Measurements from ENCODE around the gene EID3. TPM values are rescaled to one million over a fixed set of nuclear protein-coding genes. Genes with fewer than 3 reads are reported as not detected.
A peak's percentile ranks its signal among the peaks of the same experiment; 100 is the strongest.
"Not testable (repeated sequence)": the region's sequence is repeated elsewhere in the genome, so short reads cannot be mapped to it uniquely, and the experiment has no call there.

The EID3 gene
- total RNA-seq, 1 experiment from 2014 or later, result 2.7 TPM

- H4K20me1 ChIP-seq (ENCODE audit: insufficient read depth, low read depth, low read length), result no peaks in the 10 kb centered on the region
- no peak for DNase-seq
- no peaks in the 10 kb centered on the region for H3K9me3 ChIP-seq (ENCODE audit: low read length)
- no peak overlapping the region for H3K4me3 ChIP-seq (ENCODE audit: low read length)
- H3K4me2 ChIP-seq (ENCODE audit: low read depth, low read length, poor library complexity, severe bottlenecking), result no peak overlapping the region
- no peak overlapping the region for H2AFZ ChIP-seq (ENCODE audit: low read length)
- H3K4me1 ChIP-seq (ENCODE audit: low read length), result no peaks in the 10 kb centered on the region
- H3K9me2 ChIP-seq (replicated peaks; ENCODE audit: insufficient read depth, low read length), result no peaks in the 10 kb centered on the region
- peaks cover 29% of the 10 kb centered on the region for H3K79me2 ChIP-seq (ENCODE audit: low read length)
- peaks cover 62% of the 10 kb centered on the region for H3K36me3 ChIP-seq (ENCODE audit: insufficient read depth, low read length)
- H3K27ac ChIP-seq (ENCODE audit: low read length), result no peak overlapping the region
- H3K9ac ChIP-seq (ENCODE audit: low read length), result no peak overlapping the region
- H3K27me3 ChIP-seq (ENCODE audit: low read length), result no peaks in the 10 kb centered on the region
Measured at GRCh38 chr12:104320627-104321024, 17.1 kb downstream of the EID3 start.

- Histone ChIP-seq H3K9ac (ENCODE audit: low read length) (no peak overlapping the region), H3K4me3 (ENCODE audit: low read length) (no peak overlapping the region), H3K9me3 (ENCODE audit: low read length) (no peaks in the 10 kb centered on the region), H2AFZ (ENCODE audit: low read length) (no peak overlapping the region), H3K27me3 (ENCODE audit: low read length) (no peaks in the 10 kb centered on the region), H3K36me3 (ENCODE audit: insufficient read depth, low read length) (peaks cover 56% of the 10 kb centered on the region), H3K4me1 (ENCODE audit: low read length) (no peaks in the 10 kb centered on the region), H3K27ac (ENCODE audit: low read length) (no peak overlapping the region), H4K20me1 (ENCODE audit: insufficient read depth, low read depth, low read length) (no peaks in the 10 kb centered on the region), H3K9me2 (replicated peaks; ENCODE audit: insufficient read depth, low read length) (no peaks in the 10 kb centered on the region), H3K79me2 (ENCODE audit: low read length) (peaks cover 24% of the 10 kb centered on the region), H3K4me2 (ENCODE audit: low read depth, low read length, poor library complexity, severe bottlenecking) (no peak overlapping the region)
- no peak for DNase-seq
Measured at GRCh38 chr12:104321949-104322348, 18.4 kb downstream of the EID3 start.

GRCh38 chr12:104322533-104322932 lies 19.0 kb downstream of the EID3 start:
- not testable (repeated sequence) for H3K27ac ChIP-seq (ENCODE audit: low read length); H3K9me2 ChIP-seq (replicated peaks; ENCODE audit: insufficient read depth, low read length); H4K20me1 ChIP-seq (ENCODE audit: insufficient read depth, low read depth, low read length); H3K27me3 ChIP-seq (ENCODE audit: low read length); DNase-seq; H2AFZ ChIP-seq (ENCODE audit: low read length); H3K9ac ChIP-seq (ENCODE audit: low read length); H3K4me2 ChIP-seq (ENCODE audit: low read depth, low read length, poor library complexity, severe bottlenecking); H3K4me1 ChIP-seq (ENCODE audit: low read length); H3K4me3 ChIP-seq (ENCODE audit: low read length); H3K9me3 ChIP-seq (ENCODE audit: low read length)
- peaks cover 23% of the 10 kb centered on the region for H3K79me2 ChIP-seq (ENCODE audit: low read length)
- H3K36me3 ChIP-seq (ENCODE audit: insufficient read depth, low read length), result peaks cover 61% of the 10 kb centered on the region

- Histone ChIP-seq H3K36me3 (ENCODE audit: insufficient read depth, low read length) (peaks cover 55% of the 10 kb centered on the region), H3K27me3 (ENCODE audit: low read length) (no peaks in the 10 kb centered on the region), H3K9me3 (ENCODE audit: low read length) (no peaks in the 10 kb centered on the region), H2AFZ (ENCODE audit: low read length) (no peak overlapping the region), H3K9me2 (replicated peaks; ENCODE audit: insufficient read depth, low read length) (no peaks in the 10 kb centered on the region), H3K4me2 (ENCODE audit: low read depth, low read length, poor library complexity, severe bottlenecking) (no peak overlapping the region), H3K4me1 (ENCODE audit: low read length) (peaks cover 8% of the 10 kb centered on the region), H3K4me3 (ENCODE audit: low read length) (no peak overlapping the region), H3K27ac (ENCODE audit: low read length) (no peak overlapping the region), H3K9ac (ENCODE audit: low read length) (no peak overlapping the region), H3K79me2 (ENCODE audit: low read length) (peaks cover 17% of the 10 kb centered on the region), H4K20me1 (ENCODE audit: insufficient read depth, low read depth, low read length) (no peaks in the 10 kb centered on the region)
- no peak for DNase-seq
Measured at GRCh38 chr12:104323899-104324298, 20.4 kb downstream of the EID3 start.

- not testable (repeated sequence) for H3K27ac ChIP-seq (ENCODE audit: low read length); H3K9me3 ChIP-seq (ENCODE audit: low read length); H3K4me3 ChIP-seq (ENCODE audit: low read length); H3K27me3 ChIP-seq (ENCODE audit: low read length); H4K20me1 ChIP-seq (ENCODE audit: insufficient read depth, low read depth, low read length); H3K9me2 ChIP-seq (replicated peaks; ENCODE audit: insufficient read depth, low read length); H2AFZ ChIP-seq (ENCODE audit: low read length); H3K9ac ChIP-seq (ENCODE audit: low read length); DNase-seq; H3K4me2 ChIP-seq (ENCODE audit: low read depth, low read length, poor library complexity, severe bottlenecking)
- peaks cover 17% of the 10 kb centered on the region for H3K79me2 ChIP-seq (ENCODE audit: low read length)
- H3K36me3 ChIP-seq (ENCODE audit: insufficient read depth, low read length), result peaks cover 44% of the 10 kb centered on the region; the same call in 1 of the 2 replicates
- peaks cover 23% of the 10 kb centered on the region for H3K4me1 ChIP-seq (ENCODE audit: low read length)
Measured at GRCh38 chr12:104328278-104328677, 24.7 kb downstream of the EID3 start.

GRCh38 chr12:104328790-104329189 lies 25.3 kb downstream of the EID3 start:
- Histone ChIP-seq H3K36me3 (ENCODE audit: insufficient read depth, low read length) (peaks cover 47% of the 10 kb centered on the region; the same call in 1 of the 2 replicates), H2AFZ (ENCODE audit: low read length) (no peak overlapping the region), H3K79me2 (ENCODE audit: low read length) (peaks cover 20% of the 10 kb centered on the region), H3K9me3 (ENCODE audit: low read length) (no peaks in the 10 kb centered on the region), H3K4me1 (ENCODE audit: low read length) (peaks cover 23% of the 10 kb centered on the region), H3K9me2 (replicated peaks; ENCODE audit: insufficient read depth, low read length) (no peaks in the 10 kb centered on the region), H3K9ac (ENCODE audit: low read length) (no peak overlapping the region), H3K27me3 (ENCODE audit: low read length) (no peaks in the 10 kb centered on the region), H3K4me3 (ENCODE audit: low read length) (no peak overlapping the region), H4K20me1 (ENCODE audit: insufficient read depth, low read depth, low read length) (0 out of 2 replicates have a peak, but pooled peaks cover 3% of the 10 kb centered on the region), H3K4me2 (ENCODE audit: low read depth, low read length, poor library complexity, severe bottlenecking) (no peak overlapping the region), H3K27ac (ENCODE audit: low read length) (no peak overlapping the region)
- DNase-seq, result no peak

- Histone ChIP-seq H3K9ac (ENCODE audit: low read length) (no peak overlapping the region), H3K9me3 (ENCODE audit: low read length) (no peaks in the 10 kb centered on the region), H3K9me2 (replicated peaks; ENCODE audit: insufficient read depth, low read length) (no peaks in the 10 kb centered on the region), H3K36me3 (ENCODE audit: insufficient read depth, low read length) (peaks cover 51% of the 10 kb centered on the region; the same call in 1 of the 2 replicates), H3K79me2 (ENCODE audit: low read length) (peaks cover 26% of the 10 kb centered on the region), H3K4me1 (ENCODE audit: low read length) (peaks cover 23% of the 10 kb centered on the region), H3K4me2 (ENCODE audit: low read depth, low read length, poor library complexity, severe bottlenecking) (peak overlapping the region; percentile 33), H3K27ac (ENCODE audit: low read length) (peak overlapping the region; percentile 68), H4K20me1 (ENCODE audit: insufficient read depth, low read depth, low read length) (0 out of 2 replicates have a peak, but pooled peaks cover 3% of the 10 kb centered on the region), H2AFZ (ENCODE audit: low read length) (no peak overlapping the region), H3K4me3 (ENCODE audit: low read length) (no peak overlapping the region), H3K27me3 (ENCODE audit: low read length) (no peaks in the 10 kb centered on the region)
- DNase-seq, result no peak
Measured at GRCh38 chr12:104329707-104330532, 26.4 kb downstream of the EID3 start.

- peaks cover 23% of the 10 kb centered on the region for H3K4me1 ChIP-seq (ENCODE audit: low read length)
- H3K9me2 ChIP-seq (replicated peaks; ENCODE audit: insufficient read depth, low read length), result no peaks in the 10 kb centered on the region
- no peak overlapping the region for H2AFZ ChIP-seq (ENCODE audit: low read length)
- peaks cover 25% of the 10 kb centered on the region for H3K79me2 ChIP-seq (ENCODE audit: low read length)
- no peak overlapping the region for H3K4me3 ChIP-seq (ENCODE audit: low read length)
- 0 out of 2 replicates have a peak, but pooled peaks cover 3% of the 10 kb centered on the region for H4K20me1 ChIP-seq (ENCODE audit: insufficient read depth, low read depth, low read length)
- H3K27me3 ChIP-seq (ENCODE audit: low read length), result no peaks in the 10 kb centered on the region
- no peak overlapping the region for H3K4me2 ChIP-seq (ENCODE audit: low read depth, low read length, poor library complexity, severe bottlenecking)
- no peaks in the 10 kb centered on the region for H3K9me3 ChIP-seq (ENCODE audit: low read length)
- no peak for DNase-seq
- no peak overlapping the region for H3K27ac ChIP-seq (ENCODE audit: low read length)
- H3K9ac ChIP-seq (ENCODE audit: low read length), result no peak overlapping the region
- peaks cover 57% of the 10 kb centered on the region; the same call in 1 of the 2 replicates for H3K36me3 ChIP-seq (ENCODE audit: insufficient read depth, low read length)
Measured at GRCh38 chr12:104331376-104331775, 27.8 kb downstream of the EID3 start.
